Activated naive CD8-positive, alpha-beta T cell treated with anti-CD3 and anti-CD28 coated beads, Interleukin-2, amount 50 U/mL, for 24 hours (primary cell): ENCODE results near the gene HNRNPLL.
"Not testable (repeated sequence)": the region's sequence is repeated elsewhere in the genome, so short reads cannot be mapped to it uniquely, and the experiment has no call there.

ENCODE experiments used
- ATAC-seq: fragments of 150-1000 bp; cut with Tn5 transposase; one replicate; pipeline ENCODE4 v1.10.0; 2021
- DNase-seq: peaks from one replicate; pipeline ENCODE4 v3.0.0; 2021
- H3K27ac Mint-ChIP-seq: one replicate; pipeline ENCODE4 v1.8.0; 2021; ENCODE audit warnings: mild to moderate bottlenecking, mixed read lengths
- H3K27me3 Mint-ChIP-seq: one replicate; pipeline ENCODE4 v1.8.0; 2021; ENCODE audit warnings: mixed read lengths
- H3K36me3 Mint-ChIP-seq: one replicate; pipeline ENCODE4 v1.8.0; 2021; ENCODE audit warnings: low read depth, mixed read lengths
- H3K4me1 Mint-ChIP-seq: one replicate; pipeline ENCODE4 v1.8.0; 2021; ENCODE audit warnings: mixed read lengths
- H3K4me3 Mint-ChIP-seq: one replicate; pipeline ENCODE4 v1.8.0; 2021; ENCODE audit warnings: mild to moderate bottlenecking, moderate library complexity, mixed read lengths
- H3K9me3 Mint-ChIP-seq: one replicate; pipeline ENCODE4 v1.8.0; 2021; ENCODE audit warnings: mixed read lengths

The HNRNPLL gene

GRCh38 chr2:38629684-38630083 lies 27.0 kb upstream of the HNRNPLL start:
- Mint-ChIP-seq H3K27ac (no peak overlapping the region), H3K27me3 (no peaks in the 10 kb centered on the region), H3K9me3 (no peaks in the 10 kb centered on the region), H3K4me1 (peaks cover 35% of the 10 kb centered on the region), H3K4me3 (no peak overlapping the region), H3K36me3 (no peaks in the 10 kb centered on the region)
- DNase-seq (no peak), ATAC-seq (no peak)

GRCh38 chr2:38627391-38627790 lies 24.7 kb upstream of the HNRNPLL start:
- DNase-seq, result no peak
- Mint-ChIP-seq H3K4me3 (no peak overlapping the region), H3K4me1 (peaks cover 22% of the 10 kb centered on the region), H3K27me3 (no peaks in the 10 kb centered on the region), H3K9me3 (no peaks in the 10 kb centered on the region), H3K27ac (no peak overlapping the region), H3K36me3 (no peaks in the 10 kb centered on the region)
- ATAC-seq, result no peak

- Mint-ChIP-seq H3K27ac (peak overlapping the region; percentile 42), H3K36me3 (no peaks in the 10 kb centered on the region), H3K9me3 (no peaks in the 10 kb centered on the region), H3K4me1 (peaks cover 20% of the 10 kb centered on the region), H3K4me3 (no peak overlapping the region), H3K27me3 (no peaks in the 10 kb centered on the region)
- ATAC-seq (peak; percentile 40), DNase-seq (no peak)
These were observed 23.8 kb upstream of the HNRNPLL start for GRCh38 chr2:38626326-38627035.

- Mint-ChIP-seq H3K27me3 (peaks cover 13% of the 10 kb centered on the region), H3K27ac (no peak overlapping the region), H3K4me3 (no peak overlapping the region), H3K4me1 (peaks cover 31% of the 10 kb centered on the region), H3K36me3 (no peaks in the 10 kb centered on the region), H3K9me3 (no peaks in the 10 kb centered on the region)
- ATAC-seq, result no peak
- no peak for DNase-seq
These were observed 19.5 kb upstream of the HNRNPLL start for GRCh38 chr2:38622210-38622609.

GRCh38 chr2:38621018-38621417 lies 18.3 kb upstream of the HNRNPLL start:
- ATAC-seq, result no peak
- no peaks in the 10 kb centered on the region for H3K9me3 Mint-ChIP-seq

GRCh38 chr2:38620282-38620977 lies 17.7 kb upstream of the HNRNPLL start:
- Mint-ChIP-seq H3K4me1 (peaks cover 28% of the 10 kb centered on the region), H3K4me3 (no peak overlapping the region), H3K36me3 (no peaks in the 10 kb centered on the region), H3K27ac (no peak overlapping the region), H3K9me3 (no peaks in the 10 kb centered on the region), H3K27me3 (peaks cover 15% of the 10 kb centered on the region)
- ATAC-seq, result no peak
- DNase-seq, result no peak

More at GRCh38 chr2:38621018-38621417, 18.3 kb upstream of the HNRNPLL start:
- no peaks in the 10 kb centered on the region for H3K36me3 Mint-ChIP-seq
- no peak overlapping the region for H3K27ac Mint-ChIP-seq
- peaks cover 13% of the 10 kb centered on the region for H3K27me3 Mint-ChIP-seq
- H3K4me1 Mint-ChIP-seq, result peaks cover 26% of the 10 kb centered on the region
- no peak overlapping the region for H3K4me3 Mint-ChIP-seq
- no peak for DNase-seq

GRCh38 chr2:38619458-38620164 lies 16.9 kb upstream of the HNRNPLL start:
- H3K36me3 Mint-ChIP-seq, result no peaks in the 10 kb centered on the region
- H3K9me3 Mint-ChIP-seq, result no peaks in the 10 kb centered on the region
- no peak for ATAC-seq
- no peak overlapping the region for H3K4me3 Mint-ChIP-seq
- DNase-seq, result no peak
- peaks cover 32% of the 10 kb centered on the region for H3K4me1 Mint-ChIP-seq
- peaks cover 15% of the 10 kb centered on the region for H3K27me3 Mint-ChIP-seq
- H3K27ac Mint-ChIP-seq, result no peak overlapping the region

- H3K27ac Mint-ChIP-seq, result no peak overlapping the region
- H3K4me3 Mint-ChIP-seq, result no peak overlapping the region
- no peaks in the 10 kb centered on the region for H3K9me3 Mint-ChIP-seq
- no peak for DNase-seq
- peaks cover 20% of the 10 kb centered on the region for H3K27me3 Mint-ChIP-seq
- no peak for ATAC-seq
- H3K4me1 Mint-ChIP-seq, result peaks cover 54% of the 10 kb centered on the region
- H3K36me3 Mint-ChIP-seq, result no peaks in the 10 kb centered on the region
These were observed 14.6 kb upstream of the HNRNPLL start for GRCh38 chr2:38617301-38617700.

GRCh38 chr2:38615237-38615636 lies 12.5 kb upstream of the HNRNPLL start:
- Mint-ChIP-seq H3K36me3 (no peaks in the 10 kb centered on the region), H3K27me3 (peaks cover 20% of the 10 kb centered on the region), H3K9me3 (no peaks in the 10 kb centered on the region), H3K4me3 (peak overlapping the region; percentile 13), H3K27ac (peak overlapping the region; percentile 77), H3K4me1 (peaks cover 70% of the 10 kb centered on the region)
- peak; percentile 61 for ATAC-seq
- no peak for DNase-seq

GRCh38 chr2:38613849-38614213 lies 11.1 kb upstream of the HNRNPLL start:
- Mint-ChIP-seq H3K4me3 (no peak overlapping the region), H3K36me3 (peaks cover 4% of the 10 kb centered on the region), H3K27me3 (peaks cover 18% of the 10 kb centered on the region), H3K27ac (peak overlapping the region; percentile 34), H3K9me3 (no peaks in the 10 kb centered on the region), H3K4me1 (peaks cover 73% of the 10 kb centered on the region)
- DNase-seq (no peak), ATAC-seq (no peak)

- ATAC-seq, result no peak
These were observed 10.6 kb upstream of the HNRNPLL start for GRCh38 chr2:38613126-38613848.

GRCh38 chr2:38610851-38611801 lies 8.4 kb upstream of the HNRNPLL start:
- DNase-seq, result peak; percentile 31
- peaks cover 4% of the 10 kb centered on the region for H3K36me3 Mint-ChIP-seq
- H3K9me3 Mint-ChIP-seq, result no peaks in the 10 kb centered on the region
- peaks cover 8% of the 10 kb centered on the region for H3K27me3 Mint-ChIP-seq
- peaks cover 78% of the 10 kb centered on the region for H3K4me1 Mint-ChIP-seq
- peak; percentile 81 for ATAC-seq
- no peak overlapping the region for H3K4me3 Mint-ChIP-seq
- peak overlapping the region; percentile 41 for H3K27ac Mint-ChIP-seq

More at GRCh38 chr2:38613126-38613848, 10.6 kb upstream of the HNRNPLL start:
- Mint-ChIP-seq H3K4me3 (no peak overlapping the region), H3K27me3 (peaks cover 12% of the 10 kb centered on the region), H3K4me1 (peaks cover 74% of the 10 kb centered on the region), H3K27ac (peak overlapping the region; percentile 34), H3K36me3 (peaks cover 4% of the 10 kb centered on the region), H3K9me3 (no peaks in the 10 kb centered on the region)
- no peak for DNase-seq

- H3K4me1 Mint-ChIP-seq, result peaks cover 64% of the 10 kb centered on the region
- peak overlapping the region; percentile 75 for H3K27ac Mint-ChIP-seq
- not testable (repeated sequence) for H3K36me3 Mint-ChIP-seq, H3K27me3 Mint-ChIP-seq, H3K4me3 Mint-ChIP-seq, DNase-seq, H3K9me3 Mint-ChIP-seq, ATAC-seq
These were observed 6.5 kb upstream of the HNRNPLL start for GRCh38 chr2:38609246-38609645.
